Testis (tissue), 3 donors: Measurements from ENCODE around the gene COL23A1. TPM values are rescaled to one million over a fixed set of nuclear protein-coding genes. Genes with fewer than 3 reads are reported as not detected.

Experiments
- DNase-seq: peaks from one replicate; pipeline ENCODE4 v3.0.0-alpha.2; 2019
- H3K27ac ChIP-seq, 2 donors: fragments of 200-600 bp; sonication (generic); one replicate each; pipeline ENCODE4 v1.5.1; 2019
- H3K27me3 ChIP-seq: fragments of 200-600 bp; sonication (generic); one replicate; pipeline ENCODE4 v1.5.1; 2019
- H3K36me3 ChIP-seq: fragments of 200-600 bp; sonication (generic); one replicate; pipeline ENCODE4 v1.5.1; 2017; ENCODE audit warnings: low read depth; ENCODE audit errors: missing control alignments
- H3K4me1 ChIP-seq: fragments of 200-600 bp; sonication (generic); one replicate; pipeline ENCODE4 v1.5.1; 2019
- H3K4me3 ChIP-seq, 2 donors: fragments of 200-600 bp; sonication (generic); one replicate each; pipeline ENCODE4 v1.5.1; 2017 to 2019
- H3K9me3 ChIP-seq: fragments of 200-600 bp; sonication (generic); one replicate; pipeline ENCODE4 v1.5.1; 2017
- CTCF ChIP-seq, 3 experiments: fragments of 450-650 bp in 2 of 3; fragments of 200-600 bp in 1 of 3; sonication (generic) in 1 of 3; IDR thresholded peaks; one replicate each; pipeline ENCODE4 v1.5.1; 2016 to 2019; ENCODE audit warnings: antibody characterized with exemption in 3 of 3, mild to moderate bottlenecking in 2 of 3, moderate library complexity in 1 of 3
- POLR2A ChIP-seq: fragments of 450-650 bp; IDR thresholded peaks from one replicate; pipeline ENCODE4 v1.6.1; 2017; ENCODE audit warnings: antibody characterized with exemption, mild to moderate bottlenecking, moderate library complexity
- WGBS, 2 donors: methylation state at CpG; one replicate each; pipeline ENCODE4 v1.1.5; 2018; 5-methylcytosine and 5-hydroxymethylcytosine counted together
- intact Hi-C: fragments of 100-400 bp; cut with DNase I; formaldehyde crosslinking; loops from one replicate; pipeline ENCODE4 v1.15.1; 2023; ENCODE audit warnings: low total_unique reads
- polyA plus RNA-seq: library from polyadenylated mRNA; stranded (reverse); fragments of 350-450 nt; fragmentation: Illumina TruSeq; extraction: RNeasy Lipid Tissue Mini Kit (QIAGEN cat#74804); gene quantifications from one replicate; pipeline ENCODE4 v1.2.3, GENCODE V29; 2014; ENCODE audit warnings: low read depth, low replicate concordance; ENCODE audit not compliant: insufficient read depth
- total RNA-seq, 2 donors: library from RNA; depleted of rRNA; stranded (reverse); fragments of >200 nt; gene quantifications; one replicate each; pipeline ENCODE4 v1.2.3, GENCODE V29; 2016

The COL23A1 gene
- total and polyA plus RNA-seq, 3 donors from 2014 or later: 4.3 to 5.5 (median 5.0) TPM

GRCh38 chr5:178383301-178383918 lies 206.8 kb downstream of the COL23A1 start:
- TF ChIP-seq POLR2A (no peak), CTCF (IDR thresholded peaks at IDR 0.05) (no peak)
- no peaks in the 10 kb centered on the region for H3K4me1 ChIP-seq
- intact Hi-C loops: no loop called here

DNA sequence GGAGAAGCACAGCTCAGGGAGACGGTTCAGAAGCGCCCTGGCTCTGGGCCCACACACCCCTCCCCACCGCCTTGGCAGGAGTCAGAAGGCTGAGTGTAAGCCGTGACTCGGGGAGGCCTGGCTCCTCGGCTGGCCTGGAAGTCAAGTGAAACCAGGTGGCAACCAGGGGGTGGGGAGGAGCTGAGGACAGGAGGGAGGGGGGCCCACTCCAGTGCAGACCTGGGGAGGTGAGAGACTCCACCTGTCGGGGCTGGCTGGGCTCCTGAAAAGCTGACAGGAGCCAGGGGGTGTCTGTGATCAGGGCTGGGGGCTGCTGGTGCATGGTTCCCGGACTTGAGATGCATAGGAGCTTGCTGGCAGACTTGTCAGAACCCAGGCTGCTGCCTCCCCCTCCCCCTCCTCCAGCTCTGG lies 207.4 kb downstream of the COL23A1 start:
- WGBS, 2 donors: 86 to 95% methylated on average over 7 to 8 of the region's 8 CpGs
- Histone ChIP-seq H3K27ac (no peak overlapping the region), H3K4me1 (no peaks in the 10 kb centered on the region), H3K36me3 (no peaks in the 10 kb centered on the region), H3K27me3 (no peaks in the 10 kb centered on the region), H3K9me3 (no peaks in the 10 kb centered on the region), H3K4me3 (no peak overlapping the region)
- TF ChIP-seq CTCF (IDR thresholded peaks at IDR 0.05) (no peak), POLR2A (no peak)
- intact Hi-C loops: no loop called here
- DNase-seq: no peak

More at GRCh38 chr5:178383301-178383918, 206.8 kb downstream of the COL23A1 start:
- 90 to 95% methylated on average over 11 to 13 of the region's 13 CpGs for WGBS, 2 donors
- Histone ChIP-seq H3K36me3 (no peaks in the 10 kb centered on the region), H3K4me3 (no peak overlapping the region), H3K27ac (no peak overlapping the region), H3K27me3 (no peaks in the 10 kb centered on the region), H3K9me3 (no peaks in the 10 kb centered on the region)
- no peak for DNase-seq

- DNase-seq: no peak
- no peaks in the 10 kb centered on the region for H3K27me3 ChIP-seq
- intact Hi-C loops: no loop called here
- TF ChIP-seq POLR2A (no peak), CTCF (IDR thresholded peaks at IDR 0.05) (no peak)
- no peak overlapping the region for H3K4me3 ChIP-seq
- H3K9me3 ChIP-seq: no peaks in the 10 kb centered on the region
- no peak overlapping the region for H3K27ac ChIP-seq
- no peaks in the 10 kb centered on the region for H3K4me1 ChIP-seq
- no peaks in the 10 kb centered on the region for H3K36me3 ChIP-seq
- WGBS, 2 donors: 92 to 93% methylated on average over 14 to 17 of the region's 17 CpGs
These were observed 208.1 kb downstream of the COL23A1 start for GRCh38 chr5:178381921-178382695.

DNA sequence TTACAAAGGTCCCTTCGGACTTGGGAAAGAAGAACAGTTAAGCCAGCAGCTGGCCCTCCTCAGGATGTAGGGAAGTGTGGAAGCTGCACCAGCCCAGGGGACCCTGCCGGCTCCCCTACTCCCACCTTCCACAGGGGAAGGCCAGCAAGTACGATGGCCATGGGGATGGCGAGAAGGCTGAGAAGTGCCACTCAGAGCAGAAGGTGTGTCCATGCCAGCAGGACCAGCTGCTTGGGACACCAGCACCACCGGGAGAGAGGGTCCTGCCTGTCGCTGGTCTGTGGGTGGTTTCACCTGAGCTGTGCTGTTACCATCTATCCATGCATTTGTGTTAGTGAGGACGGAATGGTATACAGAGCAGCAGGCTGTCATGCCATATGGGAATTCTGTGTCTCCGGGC lies 209.0 kb downstream of the COL23A1 start:
- Histone ChIP-seq H3K27ac (no peak overlapping the region), H3K4me3 (no peak overlapping the region), H3K9me3 (no peaks in the 10 kb centered on the region), H3K27me3 (no peaks in the 10 kb centered on the region), H3K36me3 (no peaks in the 10 kb centered on the region), H3K4me1 (no peaks in the 10 kb centered on the region)
- intact Hi-C loops: no loop called here
- TF ChIP-seq POLR2A (no peak), CTCF (IDR thresholded peaks at IDR 0.05) (no peak)
- no peak for DNase-seq
- WGBS, 2 donors: 97% methylated on average over 4 to 8 of the region's 8 CpGs
